Mesendoderm (in vitro differentiated cells): ENCODE measurements around the gene SNAPC3.

ENCODE experiments used
- DNase-seq: peaks from one replicate; pipeline ENCODE4 v3.0.0; 2013
- H2AK5ac ChIP-seq: 2 replicates; pipeline ENCODE4 v1.6.1; 2013; ENCODE audit warnings: low read length, inconsistent platforms
- H2BK120ac ChIP-seq: 2 replicates; pipeline ENCODE4 v1.6.1; 2013; ENCODE audit warnings: low read depth, mild to moderate bottlenecking, low read length, moderate library complexity, mixed read lengths
- H2BK15ac ChIP-seq: replicated peaks from 2 replicates; pipeline ENCODE4 v1.6.1; 2013; ENCODE audit warnings: low read depth, mild to moderate bottlenecking, moderate library complexity
- H2BK5ac ChIP-seq: 2 replicates; pipeline ENCODE4 v1.6.1; 2013; ENCODE audit warnings: low read length, inconsistent platforms
- H3K18ac ChIP-seq: 2 replicates; pipeline ENCODE4 v1.6.1; 2013; ENCODE audit warnings: mild to moderate bottlenecking, low read length, mixed read lengths
- H3K23ac ChIP-seq: one replicate; pipeline ENCODE4 v1.6.1; 2013; ENCODE audit warnings: low read length
- H3K27ac ChIP-seq: 2 replicates; pipeline ENCODE4 v1.5.1; 2013; ENCODE audit warnings: low read depth, mild to moderate bottlenecking, inconsistent platforms, low read length, moderate library complexity
- H3K27me3 ChIP-seq: 2 replicates; pipeline ENCODE4 v1.6.1; 2013; ENCODE audit warnings: low read length, control low read depth, mild to moderate bottlenecking, inconsistent platforms; ENCODE audit not compliant: insufficient read depth, poor library complexity
- H3K36me3 ChIP-seq: 2 replicates; pipeline ENCODE4 v1.6.1; 2013; ENCODE audit warnings: low read length, inconsistent platforms; ENCODE audit not compliant: control insufficient read depth, insufficient read depth
- H3K4ac ChIP-seq: one replicate; pipeline ENCODE4 v1.6.1; 2013; ENCODE audit warnings: low read depth, mild to moderate bottlenecking, low read length, moderate library complexity
- H3K4me1 ChIP-seq: 2 replicates; pipeline ENCODE4 v1.6.1; 2013; ENCODE audit warnings: low read depth, low read length, inconsistent platforms; ENCODE audit not compliant: control insufficient read depth
- H3K4me2 ChIP-seq: 2 replicates; pipeline ENCODE4 v1.6.1; 2013; ENCODE audit warnings: low read length
- H3K4me3 ChIP-seq: 2 replicates; pipeline ENCODE4 v1.5.1; 2013; ENCODE audit warnings: mild to moderate bottlenecking, low read length
- H3K56ac ChIP-seq: one replicate; pipeline ENCODE4 v1.6.1; 2013; ENCODE audit warnings: low read length
- H3K79me1 ChIP-seq: 2 replicates; pipeline ENCODE4 v1.6.1; 2013; ENCODE audit warnings: low read length, inconsistent platforms
- H3K79me2 ChIP-seq: 2 replicates; pipeline ENCODE4 v1.6.1; 2013; ENCODE audit warnings: mild to moderate bottlenecking, low read length; ENCODE audit not compliant: control insufficient read depth, insufficient read depth
- H3K9ac ChIP-seq: 2 replicates; pipeline ENCODE4 v1.6.1; 2013; ENCODE audit warnings: low read length, inconsistent platforms
- H4K5ac ChIP-seq: one replicate; pipeline ENCODE4 v1.6.1; 2013; ENCODE audit warnings: low read length
- H4K8ac ChIP-seq: one replicate; pipeline ENCODE4 v1.6.1; 2013; ENCODE audit warnings: low read depth, mild to moderate bottlenecking, control low read depth, low read length, moderate library complexity
- WGBS: extraction: QIAGEN DNeasy Blood & Tissue Kit; methylation state at CpG from one replicate; pipeline ENCODE4 v1.1.7; 2013; ENCODE audit warnings: low lambda C conversion rate, missing lambda C conversion rate; ENCODE audit not compliant: insufficient coverage; ENCODE audit errors: extremely low coverage; 5-methylcytosine and 5-hydroxymethylcytosine counted together

Gene SNAPC3

DNA sequence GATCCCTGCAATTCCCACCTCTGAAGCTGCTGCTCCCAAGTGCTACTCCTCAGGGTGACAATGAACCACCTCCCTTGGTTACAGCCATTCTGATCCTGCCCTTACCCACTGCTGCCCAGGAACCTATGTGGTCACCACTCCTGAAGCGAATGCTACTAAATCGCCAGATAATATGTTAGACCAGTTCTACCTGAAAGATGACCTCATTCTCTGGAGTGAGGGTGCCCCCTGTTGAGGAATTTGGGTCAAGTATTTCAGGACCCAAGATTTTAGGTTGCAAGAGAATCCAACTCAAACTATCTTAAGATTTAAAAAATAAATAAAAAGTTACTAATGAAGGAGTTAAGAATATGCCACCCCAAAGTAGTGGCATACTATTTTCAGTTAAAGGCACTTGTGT is 5.8 kb upstream of the SNAPC3 start:
- H3K9ac ChIP-seq, result no peak overlapping the region
- no peaks in the 10 kb centered on the region for H3K27me3 ChIP-seq
- H3K79me1 ChIP-seq, result no peaks in the 10 kb centered on the region
- peak; percentile 81 for DNase-seq
- no peak overlapping the region for H3K27ac ChIP-seq
- no peak overlapping the region for H3K4me3 ChIP-seq
- no peaks in the 10 kb centered on the region for H3K79me2 ChIP-seq
- WGBS, result no CpG with 5 or more reads among the region's 2 CpGs
- H2BK120ac ChIP-seq, result no peak overlapping the region
- H2BK5ac ChIP-seq, result no peak overlapping the region
- no peak overlapping the region for H4K8ac ChIP-seq
- H3K18ac ChIP-seq, result no peak overlapping the region
- H3K23ac ChIP-seq, result no peak overlapping the region
- no peak overlapping the region for H4K5ac ChIP-seq
- H2BK15ac ChIP-seq, result no peak overlapping the region
- no peak overlapping the region for H3K4ac ChIP-seq
- H3K4me1 ChIP-seq, result no peaks in the 10 kb centered on the region
- H3K56ac ChIP-seq, result no peak overlapping the region
- no peaks in the 10 kb centered on the region for H3K36me3 ChIP-seq
- no peak overlapping the region for H3K4me2 ChIP-seq
- no peak overlapping the region for H2AK5ac ChIP-seq

DNA sequence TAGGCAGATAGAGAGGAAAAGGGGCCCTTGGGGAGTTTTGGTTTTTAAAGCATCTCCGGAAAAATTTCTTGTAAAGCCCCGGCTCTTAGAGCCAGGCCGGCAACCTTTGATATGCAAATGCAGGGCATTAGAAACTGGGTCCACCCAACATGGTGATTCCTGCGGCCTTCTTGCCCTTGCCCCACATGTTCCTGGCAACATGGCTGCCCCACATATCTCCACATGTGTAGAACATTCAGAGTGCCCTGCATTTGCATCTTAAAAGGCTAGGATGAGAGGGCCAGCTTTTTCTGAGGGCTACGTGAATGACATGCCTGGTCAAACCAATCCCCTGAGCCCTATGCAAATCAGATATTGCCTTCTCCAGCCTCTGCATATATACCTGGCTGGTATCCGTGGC is 5.0 kb upstream of the SNAPC3 start:
- H2BK15ac ChIP-seq, result no peak overlapping the region
- H3K79me1 ChIP-seq, result no peaks in the 10 kb centered on the region
- no peak overlapping the region for H4K8ac ChIP-seq
- no peak overlapping the region for H2BK120ac ChIP-seq
- H3K79me2 ChIP-seq, result no peaks in the 10 kb centered on the region
- no peak overlapping the region for H3K9ac ChIP-seq
- H4K5ac ChIP-seq, result no peak overlapping the region
- no peak overlapping the region for H3K4me3 ChIP-seq
- no peak overlapping the region for H3K23ac ChIP-seq
- no peak overlapping the region for H3K4ac ChIP-seq
- no peaks in the 10 kb centered on the region for H3K4me1 ChIP-seq
- H3K4me2 ChIP-seq, result no peak overlapping the region
- no peak overlapping the region for H3K27ac ChIP-seq
- no CpG with 5 or more reads among the region's 6 CpGs for WGBS
- no peak overlapping the region for H3K56ac ChIP-seq
- no peaks in the 10 kb centered on the region for H3K36me3 ChIP-seq
- H2AK5ac ChIP-seq, result no peak overlapping the region
- H2BK5ac ChIP-seq, result no peak overlapping the region
- H3K18ac ChIP-seq, result no peak overlapping the region
- DNase-seq, result peak; percentile 17
- no peaks in the 10 kb centered on the region for H3K27me3 ChIP-seq

DNA sequence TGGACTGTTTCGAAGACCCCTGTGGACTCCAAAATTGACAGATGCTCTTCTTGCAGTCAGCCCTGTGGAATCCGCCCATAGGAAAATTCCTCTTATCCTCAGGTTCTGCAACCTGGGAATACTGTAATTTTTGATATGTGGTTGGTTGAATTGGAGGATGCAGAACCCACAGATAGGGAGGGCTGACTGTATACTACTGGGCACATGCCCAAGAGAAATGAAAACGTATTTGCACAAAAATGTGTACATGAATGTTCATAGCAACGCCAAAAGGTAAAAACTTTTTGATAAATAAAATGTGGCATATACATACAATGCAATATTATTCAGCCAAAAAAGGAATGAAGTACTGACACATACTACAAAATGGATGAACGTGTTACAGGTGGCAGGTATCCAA is 1.9 kb upstream of the SNAPC3 start:
- no peak overlapping the region for H3K18ac ChIP-seq
- no peak overlapping the region for H3K27ac ChIP-seq
- no peak overlapping the region for H2BK15ac ChIP-seq
- no peak overlapping the region for H2BK5ac ChIP-seq
- H3K27me3 ChIP-seq, result no peaks in the 10 kb centered on the region
- H3K79me2 ChIP-seq, result peaks cover 24% of the 10 kb centered on the region
- no peaks in the 10 kb centered on the region for H3K36me3 ChIP-seq
- H3K56ac ChIP-seq, result no peak overlapping the region
- H3K23ac ChIP-seq, result no peak overlapping the region
- WGBS, result no CpG with 5 or more reads among the region's 5 CpGs
- H3K4ac ChIP-seq, result no peak overlapping the region
- H4K8ac ChIP-seq, result no peak overlapping the region
- H3K4me2 ChIP-seq, result no peak overlapping the region
- no peak overlapping the region for H3K4me3 ChIP-seq
- H3K9ac ChIP-seq, result no peak overlapping the region
- H2AK5ac ChIP-seq, result no peak overlapping the region
- no peak for DNase-seq
- no peaks in the 10 kb centered on the region for H3K4me1 ChIP-seq
- peaks cover 6% of the 10 kb centered on the region for H3K79me1 ChIP-seq
- H4K5ac ChIP-seq, result no peak overlapping the region
- H2BK120ac ChIP-seq, result no peak overlapping the region

DNA sequence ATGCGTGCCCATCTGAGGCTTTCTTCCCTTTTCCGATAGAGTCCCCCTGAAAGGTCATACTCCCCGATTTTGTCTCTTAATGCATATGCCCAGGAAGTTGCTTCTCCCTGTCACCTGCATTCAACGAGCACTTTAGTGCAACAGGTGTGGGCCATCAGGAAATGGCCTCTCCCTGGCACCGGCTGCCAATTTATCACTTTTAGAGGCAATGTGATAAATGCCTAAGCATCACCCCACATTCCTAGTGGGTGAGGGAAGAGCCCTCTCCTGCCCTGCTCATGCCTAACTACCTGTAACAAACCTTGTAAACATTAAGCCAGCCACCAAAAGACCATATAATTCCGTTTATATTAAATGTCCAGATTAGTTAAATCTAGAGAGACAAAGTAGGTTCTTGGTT is 1.1 kb upstream of the SNAPC3 start:
- H3K79me1 ChIP-seq, result peaks cover 9% of the 10 kb centered on the region
- H3K27ac ChIP-seq, result no peak overlapping the region
- H2BK120ac ChIP-seq, result no peak overlapping the region
- H3K79me2 ChIP-seq, result peaks cover 29% of the 10 kb centered on the region
- H3K18ac ChIP-seq, result no peak overlapping the region
- H3K4me3 ChIP-seq, result no peak overlapping the region
- H3K27me3 ChIP-seq, result no peaks in the 10 kb centered on the region
- H2BK5ac ChIP-seq, result no peak overlapping the region
- no peak overlapping the region for H4K5ac ChIP-seq
- H4K8ac ChIP-seq, result no peak overlapping the region
- no peak overlapping the region for H2AK5ac ChIP-seq
- no peak overlapping the region for H3K9ac ChIP-seq
- H3K4ac ChIP-seq, result no peak overlapping the region
- no CpG with 5 or more reads among the region's 6 CpGs for WGBS
- peaks cover 3% of the 10 kb centered on the region for H3K4me1 ChIP-seq
- H2BK15ac ChIP-seq, result no peak overlapping the region
- peak; percentile 67 for DNase-seq
- no peak overlapping the region for H3K23ac ChIP-seq
- H3K4me2 ChIP-seq, result no peak overlapping the region
- peaks cover 3% of the 10 kb centered on the region for H3K36me3 ChIP-seq
- no peak overlapping the region for H3K56ac ChIP-seq

DNA sequence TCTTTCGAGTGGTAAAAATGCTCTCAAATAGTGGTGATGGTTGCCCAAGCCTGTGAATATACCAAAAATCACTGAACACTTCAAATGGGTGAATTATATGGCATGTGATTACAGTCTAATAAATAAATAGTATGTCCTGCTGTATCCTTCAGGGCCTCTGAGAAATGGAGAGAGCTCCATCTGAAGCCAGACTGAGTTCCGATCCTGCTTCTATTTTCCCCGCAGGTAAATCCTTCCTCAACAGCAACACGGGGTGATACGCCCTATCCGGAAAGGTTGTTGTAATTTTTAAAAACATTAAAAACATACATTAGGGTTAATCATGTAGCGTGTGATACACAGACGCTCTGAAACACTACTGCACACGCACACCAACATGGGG is 695 bp upstream of the SNAPC3 start:
- H3K9ac ChIP-seq, result peak overlapping the region; percentile 92
- whole genome bisulfite sequencing, result no CpG with 5 or more reads among the region's 9 CpGs
- peak overlapping the region; percentile 82 for H3K18ac ChIP-seq
- peaks cover 3% of the 10 kb centered on the region for H3K36me3 ChIP-seq
- peak overlapping the region; percentile 96 for H3K56ac ChIP-seq
- H3K4ac ChIP-seq, result peak overlapping the region; percentile 91
- no peak overlapping the region for H2BK15ac ChIP-seq
- no peak overlapping the region for H2BK120ac ChIP-seq
- peak overlapping the region; percentile 45 for H3K27ac ChIP-seq
- no peak for DNase-seq
- no peak overlapping the region for H2AK5ac ChIP-seq
- peaks cover 29% of the 10 kb centered on the region for H3K79me2 ChIP-seq
- peak overlapping the region; percentile 26 for H3K23ac ChIP-seq
- H4K8ac ChIP-seq, result peak overlapping the region; percentile 77
- H3K4me2 ChIP-seq, result peak overlapping the region; percentile 73
- peak overlapping the region; percentile 35 for H4K5ac ChIP-seq
- no peaks in the 10 kb centered on the region for H3K27me3 ChIP-seq
- peak overlapping the region; percentile 54 for H3K4me3 ChIP-seq
- peaks cover 3% of the 10 kb centered on the region for H3K4me1 ChIP-seq
- H3K79me1 ChIP-seq, result peaks cover 9% of the 10 kb centered on the region
- peak overlapping the region; percentile 78 for H2BK5ac ChIP-seq

DNA sequence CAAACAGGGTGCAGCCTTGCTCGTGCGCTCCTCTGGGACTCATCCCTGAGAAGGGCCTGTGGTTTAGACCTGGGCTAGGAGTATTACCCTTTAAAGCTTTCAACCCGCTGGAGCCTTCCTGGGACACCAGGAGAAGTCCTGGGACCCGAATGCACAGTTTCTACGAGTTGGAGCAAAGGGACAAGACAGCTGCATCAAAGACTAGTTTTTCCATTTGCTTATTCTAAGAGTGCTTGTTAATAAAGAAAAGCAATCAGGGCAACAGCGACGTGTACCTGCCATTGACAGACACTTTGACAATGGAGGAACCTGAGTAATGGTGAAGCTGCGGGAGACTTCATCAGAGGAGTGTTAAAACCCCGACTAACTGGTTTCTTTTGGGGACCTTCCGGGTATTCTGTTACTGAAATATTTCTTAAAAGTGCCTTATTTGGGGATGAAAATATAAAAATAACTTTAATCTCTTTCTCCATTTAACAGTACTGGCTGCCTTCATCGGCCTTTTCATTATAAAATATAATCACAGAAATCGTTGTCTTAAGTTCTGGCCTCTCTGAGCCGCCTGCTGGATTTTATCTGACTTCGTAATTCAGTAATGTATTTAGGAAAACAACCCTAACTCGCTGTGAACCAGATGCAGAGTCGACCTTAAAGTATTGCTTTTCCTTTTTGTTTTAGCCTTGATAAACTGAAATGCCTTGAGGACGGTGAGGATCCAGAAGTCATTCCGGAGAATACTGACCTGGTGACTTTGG is 732 bp downstream of the SNAPC3 start:
- Histone ChIP-seq H2BK5ac (peak overlapping the region; percentile 62), H3K23ac (peak overlapping the region; percentile 0), H3K9ac (peak overlapping the region; percentile 95), H3K36me3 (peaks cover 3% of the 10 kb centered on the region), H4K8ac (no peak overlapping the region), H3K4me1 (peaks cover 3% of the 10 kb centered on the region), H3K27me3 (no peaks in the 10 kb centered on the region), H3K4ac (peak overlapping the region; percentile 76), H3K79me1 (peaks cover 9% of the 10 kb centered on the region), H2BK120ac (no peak overlapping the region), H4K5ac (no peak overlapping the region), H3K56ac (peak overlapping the region; percentile 99), H3K79me2 (peaks cover 31% of the 10 kb centered on the region), H3K27ac (no peak overlapping the region), H3K4me2 (peak overlapping the region; percentile 71), H3K4me3 (peak overlapping the region; percentile 76), H2AK5ac (no peak overlapping the region), H2BK15ac (no peak overlapping the region), H3K18ac (peak overlapping the region; percentile 53)
- no CpG with 5 or more reads among the region's 18 CpGs for WGBS
- peak; percentile 54 for DNase-seq
